OCI-LY7 (cell line): ENCODE measurements around the gene VAMP8. TPM values are rescaled to one million over a fixed set of nuclear protein-coding genes. Genes with fewer than 3 reads are reported as not detected.
A peak's percentile ranks its signal among the peaks of the same experiment; 100 is the strongest.

Experiments
- BruUV-seq: library from RNA; stranded (reverse); fragments of 400-500 nt; replicated peaks from 2 replicates; lab custom pipeline; 2021; lab: Mats Ljungman, UMichigan
- CTCF ChIA-PET: fragments of 300-600 bp; sonication (Branson Sonifier 250); formaldehyde crosslinking; loops from one replicate; lab custom pipeline; 2022; ENCODE audit warnings: antibody characterized with exemption; ENCODE audit not compliant: unreplicated experiment; lab: Charles Lee
- POLR2A ChIA-PET: fragments of 300-600 bp; sonication (Branson Sonifier 250); formaldehyde crosslinking; loops from one replicate; lab custom pipeline; 2022; ENCODE audit warnings: antibody characterized with exemption; lab: Charles Lee
- DNase-seq: peaks from one replicate; pipeline ENCODE4 v3.0.0-alpha.2; 2015; ENCODE audit warnings: low spot score
- H2AFZ ChIP-seq: fragments of 200-600 bp; sonication (generic), shearing (Covaris generic); 2 replicates; pipeline ENCODE4 v1.6.1; 2014; ENCODE audit warnings: mild to moderate bottlenecking, antibody characterized with exemption, low read length, moderate library complexity
- H3K27ac ChIP-seq: fragments of 200-600 bp; sonication (generic); 2 replicates; pipeline ENCODE4 v1.5.1; 2014; ENCODE audit warnings: mixed run types, low read depth, mild to moderate bottlenecking, moderate library complexity, low read length, inconsistent platforms; ENCODE audit not compliant: poor library complexity, severe bottlenecking
- H3K36me3 ChIP-seq: fragments of 200-600 bp; sonication (generic); 2 replicates; pipeline ENCODE4 v1.6.1; 2014; ENCODE audit warnings: mild to moderate bottlenecking, antibody characterized with exemption, low read length, moderate library complexity, mixed read lengths; ENCODE audit not compliant: insufficient read depth
- H3K4me1 ChIP-seq: fragments of 200-600 bp; sonication (generic); 2 replicates; pipeline ENCODE4 v1.5.1; 2014; ENCODE audit warnings: mild to moderate bottlenecking, low read length; ENCODE audit not compliant: insufficient read depth, poor library complexity, severe bottlenecking
- H3K4me2 ChIP-seq: fragments of 200-600 bp; sonication (generic); 2 replicates; pipeline ENCODE4 v1.6.1; 2014; ENCODE audit warnings: mild to moderate bottlenecking, low read length
- H3K4me3 ChIP-seq: fragments of 200-600 bp; sonication (generic); 2 replicates; pipeline ENCODE4 v1.5.1; 2014; ENCODE audit warnings: mild to moderate bottlenecking, low read depth, low read length; ENCODE audit not compliant: poor library complexity, severe bottlenecking
- H3K79me2 ChIP-seq: fragments of 200-600 bp; sonication (generic); 2 replicates; pipeline ENCODE4 v1.6.1; 2016; ENCODE audit warnings: low read depth, mild to moderate bottlenecking, low read length, moderate library complexity, mixed read lengths; ENCODE audit not compliant: insufficient read depth
- H3K9me2 ChIP-seq: fragments of 200-600 bp; sonication (generic); 2 replicates; pipeline ENCODE4 v1.6.1; 2016; ENCODE audit warnings: mild to moderate bottlenecking, low read length, mixed read lengths; ENCODE audit not compliant: insufficient read depth
- H3K9me3 ChIP-seq: fragments of 200-600 bp; sonication (generic); 2 replicates; pipeline ENCODE4 v1.6.1; 2014; ENCODE audit warnings: mild to moderate bottlenecking, mixed run types, low read length, mixed read lengths
- H4K20me1 ChIP-seq: fragments of 200-600 bp; sonication (generic); 2 replicates; pipeline ENCODE4 v1.6.1; 2014; ENCODE audit warnings: mild to moderate bottlenecking, antibody characterized with exemption, low read length, moderate library complexity, mixed read lengths; ENCODE audit not compliant: insufficient read depth
- CTCF ChIP-seq: fragments of 200-600 bp; sonication (generic); conservative IDR thresholded peaks from 2 replicates; pipeline ENCODE4 v1.5.1; 2014; ENCODE audit warnings: mild to moderate bottlenecking, antibody characterized with exemption, low read length, moderate library complexity, mixed read lengths
- EZH2phosphoT487 ChIP-seq: fragments of 200-600 bp; sonication (generic); IDR thresholded peaks from 2 replicates; pipeline ENCODE4 v1.6.1; 2018; ENCODE audit warnings: low read depth, borderline replicate concordance, mild to moderate bottlenecking, mixed run types, antibody characterized with exemption, low read length, moderate library complexity, mixed read lengths
- intact Hi-C: fragments of 100-400 bp; cut with micrococcal nuclease; formaldehyde crosslinking; loops from one replicate; pipeline ENCODE4 v1.10.0; 2022; ENCODE audit not compliant: unreplicated experiment
- total RNA-seq, 2 experiments: library from RNA; depleted of rRNA in 1 of 2; stranded (reverse); fragments of >200 nt in 1 of 2; shearing (Covaris generic) in 1 of 2; gene quantifications; 2 replicates each; pipeline ENCODE4 v1.2.3, GENCODE V29; 2014 to 2022

The VAMP8 gene
- total RNA-seq, 2 experiments from 2014 or later, result 112 to 152 TPM

- Histone ChIP-seq H2AFZ (peak overlapping the region; percentile 73), H3K36me3 (peaks cover under 1% of the 10 kb centered on the region; the same call in 1 of the 2 replicates), H3K9me2 (no peaks in the 10 kb centered on the region), H3K9me3 (no peaks in the 10 kb centered on the region), H3K4me2 (peak overlapping the region; percentile 60), H4K20me1 (no peaks in the 10 kb centered on the region), H3K4me3 (peak overlapping the region; percentile 5), H3K27ac (peak overlapping the region; percentile 53), H3K4me1 (peaks cover 30% of the 10 kb centered on the region), H3K79me2 (peaks cover 13% of the 10 kb centered on the region)
- ChIA-PET POLR2A (interaction anchor here (0.6 to 2.5 kb wide), 7 partner anchors 14 to 150 kb away, joined by 3 to 14 read pairs (median 3); partner anchors contain the start of genes C2orf68, MAT2A, RNF181 and VAMP8), CTCF (interaction anchor here (0.5 kb wide), 1 partner anchor 164 kb away, joined by 3 read pairs; no protein-coding TSS in a partner anchor)
- no TSS peak for BruUV-seq
- DNase-seq, result peak; percentile 75
- TF ChIP-seq CTCF (no peak), EZH2phosphoT487 (no peak)
- intact Hi-C loops, result no loop called here
Observed at GRCh38 chr2:85564144-85564563, 13.2 kb upstream of the VAMP8 start.

GRCh38 chr2:85566265-85566664 is 11.1 kb upstream of the VAMP8 start:
- CTCF ChIA-PET, result no interaction called here
- Histone ChIP-seq H3K36me3 (no peaks in the 10 kb centered on the region), H3K9me2 (no peaks in the 10 kb centered on the region), H3K27ac (no peak overlapping the region), H2AFZ (no peak overlapping the region), H4K20me1 (no peaks in the 10 kb centered on the region), H3K79me2 (no peaks in the 10 kb centered on the region), H3K4me3 (no peak overlapping the region), H3K4me1 (peaks cover 23% of the 10 kb centered on the region), H3K9me3 (no peaks in the 10 kb centered on the region), H3K4me2 (no peak overlapping the region)
- POLR2A ChIA-PET, result interaction anchor here (0.7 to 0.9 kb wide), 4 partner anchors 9 to 627 kb away, joined by 3 to 5 read pairs (median 3); no protein-coding TSS in a partner anchor
- intact Hi-C loops, result no loop called here
- TF ChIP-seq CTCF, result no peak
- no peak for TF ChIP-seq EZH2phosphoT487
- BruUV-seq, result no TSS peak
- DNase-seq, result no peak

GRCh38 chr2:85575739-85576138 is 1.6 kb upstream of the VAMP8 start:
- TF ChIP-seq CTCF (no peak), EZH2phosphoT487 (no peak)
- DNase-seq, result no peak
- Histone ChIP-seq H4K20me1 (no peaks in the 10 kb centered on the region), H3K4me1 (peaks cover 27% of the 10 kb centered on the region), H3K9me2 (no peaks in the 10 kb centered on the region), H3K9me3 (no peaks in the 10 kb centered on the region), H3K4me3 (no peak overlapping the region), H3K36me3 (peaks cover 16% of the 10 kb centered on the region), H2AFZ (no peak overlapping the region), H3K4me2 (no peak overlapping the region), H3K27ac (no peak overlapping the region), H3K79me2 (peaks cover 29% of the 10 kb centered on the region; the same call in 1 of the 2 replicates)
- intact Hi-C loops, result no loop called here
- BruUV-seq, result no TSS peak
- ChIA-PET CTCF (no interaction called here), POLR2A (interaction anchor here (1.0 kb wide), 2 partner anchors 9 to 35 kb away, joined by 3 to 6 read pairs; no protein-coding TSS in a partner anchor)
